Inflammatory macrophage treated with lipopolysaccharide for 1 hour (primary cell): ENCODE results near the gene C20orf204.

Source experiments
- DNase-seq, 2 donors: peaks; one replicate each; pipeline ENCODE4 v3.0.0-alpha.2; 2020 to 2022

The C20orf204 gene

GRCh38 chr20:64042054-64042781, 6.2 kb downstream of the C20orf204 start:
- DNase-seq = no peak

GRCh38 chr20:64043768-64044167, 7.8 kb downstream of the C20orf204 start:
- no peak for DNase-seq

- DNase-seq = no peak
Observed at GRCh38 chr20:64044484-64045247, 8.7 kb downstream of the C20orf204 start.

- DNase-seq = no peak
Observed at GRCh38 chr20:64045346-64046011, 9.5 kb downstream of the C20orf204 start.

- DNase-seq = no peak
Observed at GRCh38 chr20:64047046-64047389, 11.0 kb downstream of the C20orf204 start.

GRCh38 chr20:64047968-64048401, 12.0 kb downstream of the C20orf204 start:
- no peak for DNase-seq

- DNase-seq = no peak
Observed at GRCh38 chr20:64048402-64049044, 12.5 kb downstream of the C20orf204 start.

- no peak for DNase-seq
Observed at GRCh38 chr20:64049060-64049877, 13.3 kb downstream of the C20orf204 start, which contains the start of gene SOX18. TSS of gene SOX18 (minus strand) at chr20:64049639. CDS start at chr20:64049516, 123 bp downstream.

- DNase-seq = no peak
Observed at GRCh38 chr20:64049878-64050260, 13.9 kb downstream of the C20orf204 start.

- DNase-seq = no peak
Observed at GRCh38 chr20:64050261-64051032, 14.5 kb downstream of the C20orf204 start.

- no peak for DNase-seq
Observed at GRCh38 chr20:64051033-64051452, 15.1 kb downstream of the C20orf204 start.

GRCh38 chr20:64051561-64052325, 15.8 kb downstream of the C20orf204 start:
- no peak for DNase-seq

- no peak for DNase-seq
Observed at GRCh38 chr20:64052326-64052722, 16.3 kb downstream of the C20orf204 start.

- no peak for DNase-seq
Observed at GRCh38 chr20:64052987-64053840, 17.2 kb downstream of the C20orf204 start.

- DNase-seq = no peak
Observed at GRCh38 chr20:64053841-64054661, 18.1 kb downstream of the C20orf204 start.

- no peak for DNase-seq
Observed at GRCh38 chr20:64055396-64055892, 19.5 kb downstream of the C20orf204 start.

GRCh38 chr20:64055893-64056638, 20.1 kb downstream of the C20orf204 start:
- no peak for DNase-seq

GRCh38 chr20:64056639-64056888, 20.6 kb downstream of the C20orf204 start:
- DNase-seq = no peak
